HG02938 (cell line): Measurements from ENCODE around the gene SNCB.

ENCODE experiments used
- ATAC-seq: cut with Tn5 transposase; IDR thresholded peaks from one replicate; pipeline ENCODE4 v1.9.1; 2021; ENCODE audit warnings: mild to moderate bottlenecking, moderate library complexity; ENCODE audit not compliant: unreplicated experiment

Gene SNCB

DNA sequence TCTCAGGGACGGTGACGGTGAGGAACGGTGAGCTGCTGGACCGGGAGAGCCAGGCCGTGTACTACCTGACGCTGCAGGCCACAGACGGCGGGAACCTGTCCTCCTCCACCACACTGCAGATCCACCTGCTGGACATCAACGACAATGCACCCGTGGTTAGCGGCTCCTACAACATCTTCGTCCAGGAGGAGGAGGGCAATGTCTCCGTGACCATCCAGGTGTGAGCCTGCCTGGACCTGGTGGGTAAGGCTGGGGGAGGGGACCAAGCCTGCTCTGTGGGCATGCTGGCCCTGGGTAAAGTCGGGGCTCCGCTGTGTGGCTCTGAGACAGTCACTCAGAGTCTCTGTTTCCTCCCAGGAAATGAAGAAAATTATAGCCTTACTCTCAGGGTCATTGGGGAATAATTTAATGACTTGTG lies 51.9 kb downstream of the SNCB start:
- ATAC-seq = no peak

DNA sequence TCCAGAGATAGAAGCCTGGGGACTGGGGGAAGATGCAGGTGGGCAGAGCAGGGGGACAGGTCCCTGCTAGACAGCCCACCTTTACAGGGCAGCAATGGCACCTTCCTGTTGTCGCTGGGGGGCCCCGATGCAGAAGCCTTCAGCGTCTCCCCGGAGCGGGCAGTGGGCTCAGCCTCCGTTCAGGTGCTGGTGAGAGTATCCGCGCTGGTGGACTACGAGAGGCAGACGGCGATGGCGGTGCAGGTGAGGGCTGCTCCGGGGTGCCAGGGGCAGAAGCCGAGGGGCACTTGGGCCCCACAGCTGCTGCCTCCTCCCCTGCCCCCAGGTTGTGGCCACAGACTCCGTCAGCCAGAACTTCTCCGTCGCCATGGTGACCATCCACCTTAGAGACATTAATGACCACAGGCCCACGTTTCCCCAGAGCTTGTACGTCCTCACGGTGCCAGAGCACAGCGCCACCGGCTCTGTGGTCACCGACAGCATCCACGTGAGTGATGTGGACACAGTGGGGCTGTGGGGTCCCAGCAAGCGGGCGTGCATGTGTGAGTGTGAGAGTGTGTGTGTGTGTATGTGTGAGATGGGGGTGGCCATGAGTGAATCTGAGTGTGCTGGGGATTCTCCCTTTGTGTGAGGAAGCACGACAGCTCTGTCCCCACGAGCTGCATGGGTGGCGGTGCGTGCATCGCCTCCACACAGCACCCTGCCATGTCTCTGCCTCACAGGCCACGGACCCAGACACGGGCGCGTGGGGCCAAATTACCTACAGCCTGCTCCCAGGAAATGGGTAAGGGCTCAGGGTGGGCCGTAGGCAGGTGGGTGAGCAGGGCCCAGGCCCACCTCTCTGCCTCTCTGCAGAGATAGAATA lies 52.8 kb downstream of the SNCB start:
- ATAC-seq = no peak

DNA sequence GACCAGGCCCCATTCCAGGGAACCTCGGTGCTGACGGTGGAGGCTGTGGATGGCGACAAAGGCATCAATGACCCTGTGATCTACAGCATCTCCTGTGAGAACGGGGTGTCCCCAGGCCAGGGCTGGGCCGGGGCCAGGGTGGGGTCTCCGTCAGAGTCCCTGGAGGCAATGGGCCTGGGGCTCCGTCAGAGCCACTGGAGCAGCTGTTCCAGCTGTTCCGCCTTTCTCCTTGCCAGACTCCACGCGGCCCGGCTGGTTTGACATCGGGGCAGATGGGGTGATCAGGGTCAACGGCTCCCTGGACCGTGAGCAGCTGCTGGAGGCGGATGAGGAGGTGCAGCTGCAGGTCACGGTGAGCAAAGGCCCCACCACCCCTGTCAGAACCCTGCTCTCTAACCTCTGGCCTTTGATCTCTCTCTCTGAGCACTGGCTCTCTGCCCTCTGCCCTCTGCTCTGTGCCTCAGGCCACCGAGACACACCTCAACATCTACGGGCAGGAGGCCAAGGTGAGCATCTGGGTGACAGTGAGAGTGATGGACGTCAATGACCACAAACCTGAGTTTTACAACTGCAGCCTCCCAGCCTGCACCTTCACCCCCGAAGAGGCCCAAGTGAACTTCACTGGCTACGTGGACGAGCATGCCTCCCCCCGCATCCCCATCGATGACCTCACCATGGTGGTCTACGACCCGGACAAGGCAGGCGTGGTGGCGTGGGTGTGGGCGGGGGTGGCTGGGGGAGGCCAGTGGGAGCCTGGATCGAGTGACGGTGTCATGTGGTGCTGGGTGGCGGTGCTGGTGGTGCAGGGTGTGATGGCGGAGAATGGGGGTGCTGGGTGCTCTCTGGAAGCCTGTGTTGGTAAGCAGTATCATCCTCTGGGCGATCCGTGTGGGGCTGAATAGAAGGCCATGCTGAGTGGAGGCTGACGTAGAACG lies 54.6 kb downstream of the SNCB start:
- no peak for ATAC-seq

DNA sequence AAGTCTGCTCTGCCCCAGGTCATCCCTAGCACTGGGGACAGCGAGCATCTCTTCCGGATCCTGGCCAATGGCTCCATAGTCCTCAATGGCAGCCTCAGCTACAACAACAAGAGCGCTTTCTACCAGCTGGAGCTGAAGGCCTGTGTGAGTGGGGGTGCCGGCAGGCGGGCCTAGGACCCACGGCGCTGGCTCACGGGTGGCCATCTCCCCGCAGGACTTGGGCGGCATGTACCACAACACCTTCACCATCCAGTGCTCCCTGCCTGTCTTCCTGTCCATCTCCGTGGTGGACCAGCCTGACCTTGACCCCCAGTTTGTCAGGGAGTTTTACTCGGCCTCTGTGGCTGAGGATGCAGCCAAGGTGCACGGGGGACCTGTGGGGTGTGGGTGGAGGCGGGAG lies 55.3 kb downstream of the SNCB start:
- no peak for ATAC-seq

DNA sequence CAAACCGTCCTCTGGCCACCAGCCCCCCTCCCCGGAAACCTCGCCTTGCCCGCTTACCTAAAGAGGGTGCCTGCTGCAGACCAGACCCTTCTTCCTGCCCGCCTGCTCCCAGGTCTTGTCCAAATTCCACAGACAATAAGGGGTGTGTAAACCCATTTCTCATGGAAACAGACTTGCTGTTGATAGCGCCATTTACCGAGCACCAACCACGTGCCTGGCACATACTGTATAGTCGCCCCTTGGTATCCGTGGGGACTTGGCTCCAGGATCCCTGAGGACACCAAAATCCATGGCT lies 56.1 kb downstream of the SNCB start:
- ATAC-seq = no peak

DNA sequence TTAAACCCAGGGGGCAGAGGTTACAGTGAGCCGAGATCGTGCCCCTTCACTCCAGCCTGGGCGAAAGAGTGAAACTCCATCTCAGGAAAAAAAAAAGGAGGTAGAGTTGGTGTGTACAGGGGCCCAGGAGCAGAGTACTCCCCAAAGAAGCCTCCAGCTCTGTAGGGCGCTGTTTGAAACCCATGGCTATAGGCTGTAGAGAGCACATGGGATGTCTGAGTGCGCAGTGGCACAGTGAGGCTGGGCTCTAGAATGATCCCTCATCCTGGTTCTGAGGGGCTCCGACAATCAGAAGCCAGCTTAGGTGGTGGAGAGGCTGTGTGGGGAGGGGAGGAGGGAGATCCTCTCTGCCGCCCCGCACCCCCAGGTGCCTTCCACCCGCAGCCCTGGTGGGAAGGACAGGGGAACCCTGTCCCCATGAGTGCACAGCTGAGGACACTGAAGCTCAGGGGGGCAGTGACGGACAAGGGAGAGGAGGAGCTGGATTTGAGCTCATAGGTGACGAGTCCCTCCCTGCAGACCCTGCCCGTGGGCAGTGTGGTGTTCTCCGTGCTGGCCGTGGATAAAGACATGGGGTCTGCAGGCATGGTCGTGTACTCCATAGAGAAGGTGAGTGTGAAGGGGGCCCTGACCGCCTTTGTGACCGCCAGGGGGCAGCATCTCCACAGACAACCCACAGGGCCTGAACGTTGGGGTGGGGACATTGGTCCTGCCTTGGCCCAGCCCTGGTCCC lies 56.6 kb downstream of the SNCB start:
- ATAC-seq = peak; percentile 56
